ENCODE results near the gene C20orf96. TPM values are rescaled to one million over a fixed set of nuclear protein-coding genes. Genes with fewer than 3 reads are reported as not detected.

The C20orf96 gene
- total and polyA plus RNA-seq, 2 experiments from 2014 or later, result 14.6 to 36.3 TPM

DNA sequence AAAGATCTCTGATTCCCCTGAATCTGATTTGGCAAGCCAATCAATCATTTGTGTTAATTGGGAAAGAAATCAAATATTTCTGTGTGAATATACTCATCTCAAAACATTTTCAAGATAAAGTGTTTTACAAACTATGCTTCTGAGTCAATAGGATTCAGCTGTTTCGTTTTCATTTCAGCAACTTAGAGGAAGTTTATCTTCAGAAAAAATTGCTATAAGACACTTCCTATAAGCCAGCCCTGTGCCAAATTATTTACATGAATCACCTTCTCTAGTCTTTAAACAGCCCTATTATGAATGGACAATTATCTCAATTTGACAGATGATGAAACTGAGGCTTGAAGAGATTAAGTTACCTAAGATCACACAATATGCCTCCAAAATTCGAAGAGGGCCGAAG lies 52.6 kb downstream of the C20orf96 start (continued):
- no peak for TF ChIP-seq EZH2phosphoT487 (IDR thresholded peaks at IDR 0.05; ENCODE audit: unreplicated experiment)
- no peak for TF ChIP-seq ZNF114 (CRISPR knock-in tag; IDR thresholded peaks at IDR 0.05)
- TF ChIP-seq CREB1 (CRISPR knock-in tag; IDR thresholded peaks at IDR 0.05; ENCODE audit: low read depth), result no peak

DNA sequence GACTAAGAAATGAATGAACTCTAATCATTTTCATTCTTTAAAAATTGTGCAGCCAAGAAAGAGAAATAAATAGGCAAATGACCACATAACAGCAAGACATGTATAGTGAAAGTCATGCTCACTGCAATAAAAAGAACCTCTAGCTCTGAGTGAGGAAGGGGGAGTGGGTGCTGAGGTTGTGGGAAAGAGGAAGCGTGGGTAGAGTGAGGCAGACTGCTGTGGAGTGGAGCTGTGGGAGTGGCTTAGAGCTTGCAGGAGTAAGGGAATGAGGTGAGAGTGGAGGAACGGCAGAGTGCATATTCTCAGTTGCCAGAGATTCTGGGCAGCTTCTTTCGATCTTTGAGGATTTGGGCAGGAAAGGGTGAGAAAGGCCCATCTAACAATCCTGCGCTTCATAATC lies 53.1 kb downstream of the C20orf96 start:
- H2AFZ ChIP-seq, result no peak overlapping the region
- H3K27me3 ChIP-seq (ENCODE audit: insufficient read depth), result peaks cover 68% of the 10 kb centered on the region
- Mint-ChIP-seq H3K9me3 (no peaks in the 10 kb centered on the region), H3K27me3 (ENCODE audit: insufficient read depth, low read depth, poor library complexity) (peaks cover 8% of the 10 kb centered on the region), H3K27ac (no peak overlapping the region), H3K4me3 (no peak overlapping the region), H3K4me1 (no peaks in the 10 kb centered on the region), H3K36me3 (ENCODE audit: low read depth) (no peaks in the 10 kb centered on the region)
- H3K9me2 ChIP-seq (ENCODE audit: insufficient read depth), result no peaks in the 10 kb centered on the region
- no peak overlapping the region for H3K4me3 ChIP-seq
- no peak overlapping the region for H3K4me2 ChIP-seq
- no peaks in the 10 kb centered on the region for H3K79me2 ChIP-seq (replicated peaks; ENCODE audit: insufficient read depth)
- no peaks in the 10 kb centered on the region for H3F3A ChIP-seq (replicated peaks; ENCODE audit: low read depth)
- no peak for ATAC-seq
- no peaks in the 10 kb centered on the region for H3K36me3 ChIP-seq (ENCODE audit: insufficient read depth)
- no peak overlapping the region for H3K27ac ChIP-seq (ENCODE audit: low read depth)
- TF ChIP-seq EZH2phosphoT487 (IDR thresholded peaks at IDR 0.05; ENCODE audit: unreplicated experiment) (no peak), ZNF462 (CRISPR knock-in tag; IDR thresholded peaks at IDR 0.05) (no peak), CREB1 (CRISPR knock-in tag; IDR thresholded peaks at IDR 0.05; ENCODE audit: low read depth) (no peak), REST (IDR thresholded peaks at IDR 0.05; ENCODE audit: unreplicated experiment) (no peak), STAT1 (IDR thresholded peaks at IDR 0.05; ENCODE audit: unreplicated experiment) (no peak), NANOG (IDR thresholded peaks at IDR 0.05; ENCODE audit: borderline replicate concordance) (no peak), ZNF331 (CRISPR knock-in tag; IDR thresholded peaks at IDR 0.05; ENCODE audit: low read depth) (no peak), JUNB (IDR thresholded peaks at IDR 0.05; ENCODE audit: unreplicated experiment) (no peak), POLR2AphosphoS5 (IDR thresholded peaks at IDR 0.05; ENCODE audit: low read depth) (no peak), EZH2 (IDR thresholded peaks at IDR 0.05; ENCODE audit: low read depth, unreplicated experiment) (no peak), ZNF114 (CRISPR knock-in tag; IDR thresholded peaks at IDR 0.05) (no peak), ETS1 (IDR thresholded peaks at IDR 0.05) (no peak)
- TF ChIP-seq, protein P1, sequence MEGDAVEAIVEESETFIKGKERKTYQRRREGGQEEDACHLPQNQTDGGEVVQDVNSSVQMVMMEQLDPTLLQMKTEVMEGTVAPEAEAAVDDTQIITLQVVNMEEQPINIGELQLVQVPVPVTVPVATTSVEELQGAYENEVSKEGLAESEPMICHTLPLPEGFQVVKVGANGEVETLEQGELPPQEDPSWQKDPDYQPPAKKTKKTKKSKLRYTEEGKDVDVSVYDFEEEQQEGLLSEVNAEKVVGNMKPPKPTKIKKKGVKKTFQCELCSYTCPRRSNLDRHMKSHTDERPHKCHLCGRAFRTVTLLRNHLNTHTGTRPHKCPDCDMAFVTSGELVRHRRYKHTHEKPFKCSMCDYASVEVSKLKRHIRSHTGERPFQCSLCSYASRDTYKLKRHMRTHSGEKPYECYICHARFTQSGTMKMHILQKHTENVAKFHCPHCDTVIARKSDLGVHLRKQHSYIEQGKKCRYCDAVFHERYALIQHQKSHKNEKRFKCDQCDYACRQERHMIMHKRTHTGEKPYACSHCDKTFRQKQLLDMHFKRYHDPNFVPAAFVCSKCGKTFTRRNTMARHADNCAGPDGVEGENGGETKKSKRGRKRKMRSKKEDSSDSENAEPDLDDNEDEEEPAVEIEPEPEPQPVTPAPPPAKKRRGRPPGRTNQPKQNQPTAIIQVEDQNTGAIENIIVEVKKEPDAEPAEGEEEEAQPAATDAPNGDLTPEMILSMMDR (conservative IDR thresholded peaks at IDR 0.05; ENCODE audit: low read depth in 2 of 2), result no peak
- H3K4me1 ChIP-seq (ENCODE audit: insufficient read depth), result no peaks in the 10 kb centered on the region
- no peak for DNase-seq (ENCODE audit: low spot score)
- H4K20me1 ChIP-seq (replicated peaks; ENCODE audit: insufficient read depth), result no peaks in the 10 kb centered on the region
